Measurements from ENCODE around the gene CD300LD.
"Not testable (repeated sequence)": the region's sequence is repeated elsewhere in the genome, so short reads cannot be mapped to it uniquely, and the experiment has no call there.

The CD300LD gene

GRCh38 chr17:74578979-74579378 is 13.1 kb downstream of the CD300LD start:
- no peak overlapping the region for H2AFZ ChIP-seq
- TF ChIP-seq CTCF (IDR thresholded peaks at IDR 0.05), result no peak
- no peaks in the 10 kb centered on the region for H3K36me3 ChIP-seq (ENCODE audit: control insufficient read depth, insufficient read depth, low read length)
- H3K9ac ChIP-seq, result no peak overlapping the region
- no peak overlapping the region for H3K27ac ChIP-seq
- H3K79me2 ChIP-seq, result no peaks in the 10 kb centered on the region
- H3K4me2 ChIP-seq (ENCODE audit: low read length), result no peak overlapping the region
- no peaks in the 10 kb centered on the region for H3K27me3 ChIP-seq (ENCODE audit: control insufficient read depth, insufficient read depth, low read length)
- no peaks in the 10 kb centered on the region for H3K4me1 ChIP-seq
- no peak overlapping the region for H3K4me3 ChIP-seq (ENCODE audit: low read depth, low read length)
- no peaks in the 10 kb centered on the region for H3K9me3 ChIP-seq (ENCODE audit: control insufficient read depth, low read length)

- Histone ChIP-seq H3K27me3 (ENCODE audit: control insufficient read depth, insufficient read depth, low read length) (no peaks in the 10 kb centered on the region), H3K9me3 (ENCODE audit: control insufficient read depth, low read length) (no peaks in the 10 kb centered on the region), H3K9ac (no peak overlapping the region), H3K4me3 (ENCODE audit: low read depth, low read length) (no peak overlapping the region), H3K4me2 (ENCODE audit: low read length) (no peak overlapping the region), H3K79me2 (no peaks in the 10 kb centered on the region), H3K4me1 (no peaks in the 10 kb centered on the region), H3K27ac (no peak overlapping the region), H2AFZ (no peak overlapping the region), H3K36me3 (ENCODE audit: control insufficient read depth, insufficient read depth, low read length) (no peaks in the 10 kb centered on the region)
- no peak for TF ChIP-seq CTCF (IDR thresholded peaks at IDR 0.05)
Measured at GRCh38 chr17:74574489-74575142, 17.5 kb downstream of the CD300LD start.

- H3K9me3 ChIP-seq (ENCODE audit: control insufficient read depth, low read length); H3K4me2 ChIP-seq (ENCODE audit: low read length); H3K27ac ChIP-seq; H2AFZ ChIP-seq; H3K27me3 ChIP-seq (ENCODE audit: control insufficient read depth, insufficient read depth, low read length); H3K36me3 ChIP-seq (ENCODE audit: control insufficient read depth, insufficient read depth, low read length); H3K4me3 ChIP-seq (ENCODE audit: low read depth, low read length); H3K9ac ChIP-seq; H3K79me2 ChIP-seq; H3K4me1 ChIP-seq: not testable (repeated sequence)
Measured at GRCh38 chr17:74573635-74574034, 18.4 kb downstream of the CD300LD start.

- no peaks in the 10 kb centered on the region for H3K9me3 ChIP-seq (ENCODE audit: control insufficient read depth, low read length)
- no peaks in the 10 kb centered on the region for H3K79me2 ChIP-seq
- H3K4me1 ChIP-seq, result no peaks in the 10 kb centered on the region
- no peaks in the 10 kb centered on the region for H3K36me3 ChIP-seq (ENCODE audit: control insufficient read depth, insufficient read depth, low read length)
- TF ChIP-seq CTCF (IDR thresholded peaks at IDR 0.05), result no peak
- H3K9ac ChIP-seq, result no peak overlapping the region
- H3K27ac ChIP-seq, result no peak overlapping the region
- H2AFZ ChIP-seq, result no peak overlapping the region
- H3K4me3 ChIP-seq (ENCODE audit: low read depth, low read length), result no peak overlapping the region
- H3K4me2 ChIP-seq (ENCODE audit: low read length), result no peak overlapping the region
- H3K27me3 ChIP-seq (ENCODE audit: control insufficient read depth, insufficient read depth, low read length), result no peaks in the 10 kb centered on the region
Measured at GRCh38 chr17:74573169-74573568, 18.9 kb downstream of the CD300LD start.

GRCh38 chr17:74571621-74572270 is 20.3 kb downstream of the CD300LD start:
- Histone ChIP-seq H3K4me2 (ENCODE audit: low read length) (no peak overlapping the region), H3K4me1 (no peaks in the 10 kb centered on the region), H3K79me2 (no peaks in the 10 kb centered on the region), H3K27me3 (ENCODE audit: control insufficient read depth, insufficient read depth, low read length) (no peaks in the 10 kb centered on the region), H3K9ac (no peak overlapping the region), H2AFZ (no peak overlapping the region), H3K4me3 (ENCODE audit: low read depth, low read length) (no peak overlapping the region), H3K27ac (no peak overlapping the region), H3K36me3 (ENCODE audit: control insufficient read depth, insufficient read depth, low read length) (no peaks in the 10 kb centered on the region), H3K9me3 (ENCODE audit: control insufficient read depth, low read length) (no peaks in the 10 kb centered on the region)
- no peak for TF ChIP-seq CTCF (IDR thresholded peaks at IDR 0.05)

All from parathyroid adenoma (tissue), 2 donors.